GM23248 (cell line): Measurements from ENCODE around the gene CELSR3.

ENCODE experiments used
- EZH2 ChIP-seq: fragments of 200-600 bp; sonication (generic); IDR thresholded peaks from 2 replicates; pipeline ENCODE4 v1.6.1; 2018; ENCODE audit warnings: antibody characterized with exemption, mild to moderate bottlenecking; ENCODE audit not compliant: insufficient read depth, poor library complexity, severe bottlenecking
- EZH2phosphoT487 ChIP-seq: fragments of 200-600 bp; sonication (generic); IDR thresholded peaks from 2 replicates; pipeline ENCODE4 v1.6.1; 2018; ENCODE audit warnings: antibody characterized with exemption, moderate library complexity, mild to moderate bottlenecking, low read depth; ENCODE audit not compliant: insufficient read depth

DNA sequence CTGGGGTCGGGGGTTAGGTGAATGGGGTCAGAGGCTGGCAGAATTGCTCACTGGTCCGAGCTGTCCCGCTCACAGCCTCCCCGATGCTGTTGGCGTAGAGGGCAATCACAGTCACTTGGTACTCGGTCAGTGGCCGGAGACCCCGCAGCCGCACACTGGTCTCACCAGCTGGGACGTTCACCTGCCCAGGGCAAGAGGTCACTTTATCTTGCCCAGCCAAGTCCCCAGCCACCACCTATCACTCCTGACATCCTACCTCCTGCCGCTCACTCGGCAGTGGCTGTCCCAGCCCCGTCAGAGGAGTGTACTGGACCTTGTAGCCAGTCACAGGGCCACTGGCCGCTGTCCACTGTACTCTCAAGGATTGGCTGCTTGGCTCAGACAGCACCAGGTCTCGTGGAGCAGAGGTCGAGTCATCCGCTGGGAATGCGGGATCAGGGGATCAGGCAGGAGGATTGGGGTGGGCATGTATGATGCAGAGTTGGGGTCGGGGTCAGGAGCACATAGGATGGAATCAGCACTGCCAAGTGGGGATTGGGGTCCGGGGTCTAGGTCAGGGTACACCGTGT lies 70.1 kb downstream of the CELSR3 start:
- TF ChIP-seq EZH2phosphoT487: no peak
- TF ChIP-seq EZH2: no peak
